ENCODE results near the gene CD164.
"Not testable (repeated sequence)": the region's sequence is repeated elsewhere in the genome, so short reads cannot be mapped to it uniquely, and the experiment has no call there.

The CD164 gene

GRCh38 chr6:109342506-109342905 is 39.8 kb downstream of the CD164 start:
- DNase-seq, result no peak

DNA sequence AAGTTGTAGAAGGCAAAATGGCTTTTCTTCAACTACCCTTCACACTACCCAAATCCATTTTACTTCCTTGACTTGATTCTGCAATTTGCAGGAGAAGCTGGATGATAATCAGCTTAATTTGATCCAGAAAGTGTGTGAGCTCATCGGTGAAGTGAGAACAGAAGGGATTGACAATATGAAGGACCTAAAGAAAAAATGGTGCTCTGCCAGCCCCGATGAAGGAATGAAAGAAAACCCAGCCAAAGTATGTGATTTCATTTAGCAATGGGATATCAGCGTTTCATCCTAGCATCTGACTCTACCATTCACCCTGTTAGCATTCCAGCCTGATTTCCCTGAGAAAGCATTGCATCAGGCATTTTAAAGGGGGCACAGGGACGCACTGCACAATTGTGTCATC is 41.5 kb downstream of the CD164 start:
- no peak for DNase-seq

GRCh38 chr6:109339906-109340678 is 42.2 kb downstream of the CD164 start:
- DNase-seq, result no peak

DNA sequence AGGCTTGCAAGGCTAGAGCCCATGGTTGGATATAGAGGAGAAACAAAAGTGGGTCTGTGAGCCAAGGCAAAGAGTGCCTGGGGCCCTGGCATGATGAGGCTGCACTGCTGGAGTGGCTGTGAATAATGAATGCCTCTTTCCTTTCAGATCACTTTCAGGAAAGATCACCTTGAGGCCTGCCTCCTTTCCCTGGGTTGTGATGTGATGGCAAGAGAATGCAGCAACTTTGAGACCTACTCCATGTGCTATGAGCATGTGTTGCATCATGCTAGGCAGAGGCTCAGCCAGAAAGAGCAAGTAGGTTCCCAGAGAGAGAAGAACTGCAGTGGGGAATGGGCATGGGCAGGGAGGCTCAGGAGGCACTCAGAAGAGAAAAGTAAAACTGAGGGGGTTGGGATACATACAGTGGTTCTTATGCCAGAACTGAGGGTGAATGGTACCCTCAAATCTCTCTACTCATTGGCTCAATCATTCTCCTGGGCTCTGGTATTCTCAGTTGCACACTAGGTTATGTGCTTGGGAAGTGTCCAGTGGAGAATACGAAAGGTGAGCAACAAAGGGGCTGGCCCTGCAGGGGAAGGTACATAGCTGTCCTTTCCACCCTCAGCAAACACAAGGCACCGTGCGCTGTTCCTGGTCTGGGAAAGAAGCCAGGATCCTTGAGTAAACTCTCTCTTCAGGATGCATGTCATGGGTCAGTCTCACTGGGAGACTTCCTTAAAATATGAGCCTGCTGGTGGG is 45.9 kb downstream of the CD164 start:
- no peak for DNase-seq

- DNase-seq, result not testable (repeated sequence)
Observed at GRCh38 chr6:109333870-109334269, 48.4 kb downstream of the CD164 start.

DNA sequence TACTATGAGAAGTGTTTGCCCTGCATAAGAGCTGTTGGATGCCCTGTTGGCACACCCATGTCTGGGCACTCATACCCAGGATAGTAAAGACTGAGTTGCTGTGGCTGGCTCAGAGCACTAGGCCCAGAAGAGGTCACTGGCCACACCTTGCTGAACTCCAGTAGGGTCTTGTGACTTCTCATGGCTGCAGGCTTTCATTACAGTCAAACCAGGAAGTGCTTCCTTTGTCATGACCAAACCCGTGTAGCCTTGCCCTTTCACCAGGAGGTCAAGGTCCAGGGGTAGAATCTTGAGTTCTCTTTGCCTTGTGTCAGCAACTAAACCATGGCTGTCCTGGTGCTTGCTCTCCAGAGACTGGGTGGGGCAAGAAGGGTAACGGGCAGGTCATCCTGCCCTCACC is 49.5 kb downstream of the CD164 start:
- DNase-seq, result no peak

- no peak for DNase-seq
Observed at GRCh38 chr6:109331081-109331480, 51.2 kb downstream of the CD164 start.

DNA sequence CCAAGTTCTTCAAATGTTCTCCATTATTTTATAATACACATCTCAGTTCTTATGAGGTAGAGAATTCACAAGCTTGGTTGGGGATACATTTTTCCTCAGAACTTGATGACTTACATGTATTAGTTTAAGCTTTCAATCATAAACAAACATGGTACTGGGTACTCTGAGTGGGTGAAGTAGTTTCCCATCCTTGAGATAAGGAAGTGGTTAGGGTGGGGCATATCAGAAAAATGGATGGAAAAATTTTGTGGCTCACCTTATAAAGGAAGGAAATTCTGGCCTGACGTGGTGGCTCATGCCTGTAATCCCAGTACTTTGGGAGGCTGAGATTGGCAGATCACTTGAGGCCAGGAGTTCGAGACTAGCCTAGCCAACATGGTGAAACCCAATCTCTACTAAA is 52.0 kb downstream of the CD164 start:
- DNase-seq, result no peak

- no peak for DNase-seq
Observed at GRCh38 chr6:109328629-109329028, 53.6 kb downstream of the CD164 start.

- DNase-seq, result no peak
Observed at GRCh38 chr6:109327959-109328358, 54.3 kb downstream of the CD164 start.

DNA sequence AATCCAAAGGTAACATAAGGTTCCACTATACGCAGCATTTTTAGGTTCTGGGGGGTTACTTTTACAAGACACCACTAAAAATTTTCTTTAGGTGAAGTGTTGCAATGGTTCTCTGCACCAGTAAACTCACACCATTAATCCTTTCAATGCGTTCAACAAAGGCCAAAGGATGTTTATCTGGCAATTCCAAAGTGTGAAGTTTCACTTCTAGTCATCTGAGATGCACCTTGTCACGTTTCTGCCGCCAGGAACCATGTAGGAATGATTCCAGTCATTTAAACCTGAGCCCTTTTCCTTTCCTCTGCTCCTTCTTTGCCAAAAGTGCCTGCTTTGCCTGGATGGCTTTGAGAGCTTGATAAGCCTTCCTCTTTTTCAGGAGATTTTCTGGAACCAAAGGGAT is 54.8 kb downstream of the CD164 start:
- DNase-seq, result no peak

- DNase-seq, result no peak
Observed at GRCh38 chr6:109326351-109326750, 55.9 kb downstream of the CD164 start.

- DNase-seq, result no peak
Observed at GRCh38 chr6:109325400-109325801, 56.9 kb downstream of the CD164 start.

- DNase-seq, result no peak
Observed at GRCh38 chr6:109323241-109323640, 59.0 kb downstream of the CD164 start.

DNA sequence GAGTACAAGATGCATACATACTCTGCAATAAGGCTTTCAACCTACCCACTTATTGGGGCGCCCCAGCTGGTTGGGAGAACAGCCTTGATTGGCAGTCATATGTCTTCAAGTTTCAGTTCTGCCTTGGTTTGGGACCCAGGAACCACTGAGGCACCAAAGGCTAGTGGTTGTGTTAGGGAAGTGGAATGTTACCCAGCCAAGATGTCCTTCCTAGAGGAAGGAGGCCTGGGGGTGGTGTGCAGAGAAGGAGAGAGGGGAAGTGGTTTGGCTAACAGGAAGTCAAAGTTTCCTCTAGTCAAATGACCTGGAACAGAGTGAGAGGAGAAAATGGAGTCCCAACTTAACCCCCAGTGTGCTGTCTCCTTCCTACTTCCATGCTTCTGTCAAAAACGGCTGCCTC is 59.4 kb downstream of the CD164 start:
- DNase-seq, result no peak

GRCh38 chr6:109321752-109322151 is 60.5 kb downstream of the CD164 start:
- no peak for DNase-seq

- no peak for DNase-seq
Observed at GRCh38 chr6:109320072-109320471, 62.2 kb downstream of the CD164 start.

DNA sequence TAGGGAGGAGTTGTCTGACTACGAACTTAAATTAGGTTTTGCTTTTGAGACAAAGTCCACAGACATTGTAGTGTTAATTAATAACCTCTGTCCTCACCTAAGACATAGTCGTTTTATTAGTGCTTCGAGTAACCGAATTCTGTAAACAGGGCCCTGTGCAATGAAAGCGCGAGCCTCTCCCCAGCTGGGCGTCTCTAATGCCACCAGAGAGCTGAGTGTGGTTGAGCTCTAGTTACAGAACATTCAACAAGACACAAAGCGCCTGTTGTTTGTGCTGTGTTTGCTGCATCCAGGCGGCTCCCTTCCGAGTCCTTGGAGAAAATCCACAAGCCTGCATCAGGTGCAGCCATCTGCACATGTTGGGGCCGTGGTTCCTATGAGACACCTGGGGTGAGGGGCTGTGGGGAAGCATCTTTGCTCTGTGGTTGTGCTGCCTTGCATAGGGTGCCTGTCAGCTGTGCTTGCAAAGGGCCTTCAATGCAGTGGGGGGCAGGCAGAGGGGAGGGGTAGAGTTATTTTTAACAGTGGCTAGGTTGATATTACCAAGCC is 63.9 kb downstream of the CD164 start:
- DNase-seq, result peak; percentile 80

DNA sequence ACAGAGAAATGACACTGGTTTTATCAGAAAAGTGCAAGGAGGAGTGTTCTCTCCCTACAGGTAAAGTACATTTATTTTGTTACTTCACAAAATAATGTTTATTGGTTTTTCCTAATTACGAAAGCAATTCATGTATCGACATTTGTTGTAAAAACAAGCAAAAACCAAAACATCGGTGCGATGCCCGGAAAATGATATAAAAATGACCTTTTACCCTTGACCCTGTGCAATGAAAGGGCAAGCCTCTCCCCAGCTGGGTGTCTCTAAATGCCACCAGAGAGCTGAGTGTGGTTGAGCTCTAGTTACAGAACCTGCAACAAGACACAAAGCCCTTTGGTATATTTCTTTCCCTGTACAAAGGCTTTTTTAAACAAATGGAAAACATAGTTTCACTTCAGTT is 65.4 kb downstream of the CD164 start:
- DNase-seq, result no peak

Data from NCI-H146 (cell line).